CD4-positive, alpha-beta T cell treated with Interleukin-17A for 1 hour (primary cell): ENCODE measurements around the gene PAM16.
A peak's percentile ranks its signal among the peaks of the same experiment; 100 is the strongest.
"Not testable (repeated sequence)": the region's sequence is repeated elsewhere in the genome, so short reads cannot be mapped to it uniquely, and the experiment has no call there.

Experiments used
- DNase-seq: peaks from one replicate; pipeline ENCODE4 v3.0.0-alpha.2; 2020

The PAM16 gene

DNA sequence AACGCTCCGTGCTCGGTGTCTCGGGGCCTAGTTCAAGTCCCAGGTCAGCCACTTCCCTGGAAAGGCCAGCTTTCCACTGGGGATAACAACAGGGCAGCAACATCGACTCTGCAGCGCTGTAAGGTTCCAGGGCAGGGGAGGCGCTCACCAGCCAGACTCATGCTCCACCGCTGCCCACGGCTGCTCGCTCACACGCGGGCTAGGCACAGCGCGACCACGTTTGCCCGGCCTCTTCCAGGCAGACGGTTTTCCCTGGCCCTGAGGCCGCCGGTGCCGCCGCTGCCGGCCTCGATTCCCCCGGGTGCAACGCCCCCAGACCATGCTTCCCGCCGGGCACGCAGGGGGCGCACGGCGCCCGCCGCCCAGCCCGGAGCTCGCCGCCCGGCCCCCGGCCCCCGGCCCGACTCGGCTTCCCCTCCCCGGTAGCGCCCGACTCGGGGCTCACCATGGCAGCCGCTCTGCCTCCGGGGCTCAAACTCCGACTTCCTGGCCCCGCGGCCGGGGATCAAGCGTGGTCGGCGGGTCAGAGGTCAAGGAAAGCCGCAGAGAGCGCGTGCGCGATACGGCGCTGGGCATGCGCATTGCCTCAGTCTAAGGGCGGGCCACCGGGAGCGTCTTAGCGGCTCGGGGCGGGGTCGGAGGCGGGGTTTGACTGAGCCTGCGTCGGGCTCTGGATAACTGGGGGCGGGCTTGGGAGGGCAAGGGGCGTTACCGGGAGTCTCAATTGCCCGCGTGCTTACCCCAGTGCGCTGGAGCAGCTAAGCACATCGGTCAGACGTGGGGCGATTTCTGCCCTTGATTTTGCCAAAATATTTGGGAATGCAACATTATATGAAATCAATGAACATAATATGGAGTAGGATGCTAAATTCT is at the start of gene PAM16:
PAM16 (minus strand) TSS at position 535 of the 873 bp plus-strand sequence; CDS start at position 448, 87 bp downstream.
- peak; percentile 98 for DNase-seq

GRCh38 chr16:4399001-4399730 is 48.0 kb upstream of the PAM16 start:
- no peak for DNase-seq

GRCh38 chr16:4395055-4395726 is 44.1 kb upstream of the PAM16 start:
- DNase-seq: no peak

DNA sequence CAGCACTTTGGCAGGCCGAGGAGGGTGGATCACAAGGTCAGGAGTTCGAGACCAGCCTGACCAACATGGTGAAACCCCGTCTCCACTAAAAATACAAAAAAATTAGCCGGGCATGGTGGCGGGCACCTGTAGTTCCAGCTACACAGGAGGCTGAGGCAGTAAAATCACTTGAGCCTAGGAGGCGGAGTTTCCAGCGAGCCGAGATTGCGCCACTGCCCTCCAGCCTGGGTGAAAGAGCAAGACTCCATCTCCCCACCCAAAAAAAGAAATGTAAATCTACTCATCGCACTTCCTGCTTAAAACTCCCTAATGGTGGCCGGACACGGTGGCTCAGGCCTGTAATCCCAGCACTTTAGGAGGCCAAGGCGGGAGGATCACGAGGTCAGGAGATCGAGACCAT is 42.7 kb upstream of the PAM16 start:
- DNase-seq: not testable (repeated sequence)

GRCh38 chr16:4393240-4393600 is 42.1 kb upstream of the PAM16 start:
- DNase-seq: no peak

GRCh38 chr16:4392382-4393239 is 41.5 kb upstream of the PAM16 start:
- no peak for DNase-seq

DNA sequence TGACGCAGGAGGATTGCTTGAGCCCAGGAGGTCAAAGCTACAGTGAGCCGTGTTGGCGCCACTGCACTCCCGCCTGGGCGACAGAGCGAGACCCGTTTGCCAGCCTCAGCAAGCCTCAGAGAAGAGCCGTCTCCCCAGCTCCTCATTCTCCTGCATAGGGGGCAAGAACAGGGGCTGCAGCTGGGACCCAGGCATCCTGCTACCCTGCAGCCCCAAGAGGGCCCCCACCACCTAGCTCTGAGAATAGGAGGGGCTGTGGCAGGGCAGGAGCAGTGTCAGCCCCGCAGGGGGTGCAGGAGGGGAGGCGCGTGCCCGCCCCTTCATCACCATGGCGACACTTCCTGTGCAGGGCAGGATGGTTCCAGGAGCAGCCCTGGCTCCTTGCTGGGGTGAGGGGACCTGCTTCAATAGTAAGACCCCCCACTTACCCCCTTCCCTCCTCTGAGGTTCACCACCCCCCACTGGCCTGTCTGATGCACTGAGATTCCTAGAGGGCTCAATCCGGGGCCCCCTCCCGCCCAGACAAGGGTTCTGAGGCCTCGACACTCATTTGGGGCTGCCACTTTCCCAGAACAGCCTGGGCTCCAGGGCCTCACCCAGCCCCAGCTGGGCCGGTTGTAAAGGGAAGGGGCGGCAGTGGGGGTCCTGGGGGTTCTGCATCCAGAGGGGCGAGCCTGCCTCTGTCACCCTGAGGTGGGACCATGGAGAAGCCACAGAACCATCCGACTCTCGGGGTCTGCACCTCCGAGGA is 40.7 kb upstream of the PAM16 start:
- DNase-seq: no peak

DNA sequence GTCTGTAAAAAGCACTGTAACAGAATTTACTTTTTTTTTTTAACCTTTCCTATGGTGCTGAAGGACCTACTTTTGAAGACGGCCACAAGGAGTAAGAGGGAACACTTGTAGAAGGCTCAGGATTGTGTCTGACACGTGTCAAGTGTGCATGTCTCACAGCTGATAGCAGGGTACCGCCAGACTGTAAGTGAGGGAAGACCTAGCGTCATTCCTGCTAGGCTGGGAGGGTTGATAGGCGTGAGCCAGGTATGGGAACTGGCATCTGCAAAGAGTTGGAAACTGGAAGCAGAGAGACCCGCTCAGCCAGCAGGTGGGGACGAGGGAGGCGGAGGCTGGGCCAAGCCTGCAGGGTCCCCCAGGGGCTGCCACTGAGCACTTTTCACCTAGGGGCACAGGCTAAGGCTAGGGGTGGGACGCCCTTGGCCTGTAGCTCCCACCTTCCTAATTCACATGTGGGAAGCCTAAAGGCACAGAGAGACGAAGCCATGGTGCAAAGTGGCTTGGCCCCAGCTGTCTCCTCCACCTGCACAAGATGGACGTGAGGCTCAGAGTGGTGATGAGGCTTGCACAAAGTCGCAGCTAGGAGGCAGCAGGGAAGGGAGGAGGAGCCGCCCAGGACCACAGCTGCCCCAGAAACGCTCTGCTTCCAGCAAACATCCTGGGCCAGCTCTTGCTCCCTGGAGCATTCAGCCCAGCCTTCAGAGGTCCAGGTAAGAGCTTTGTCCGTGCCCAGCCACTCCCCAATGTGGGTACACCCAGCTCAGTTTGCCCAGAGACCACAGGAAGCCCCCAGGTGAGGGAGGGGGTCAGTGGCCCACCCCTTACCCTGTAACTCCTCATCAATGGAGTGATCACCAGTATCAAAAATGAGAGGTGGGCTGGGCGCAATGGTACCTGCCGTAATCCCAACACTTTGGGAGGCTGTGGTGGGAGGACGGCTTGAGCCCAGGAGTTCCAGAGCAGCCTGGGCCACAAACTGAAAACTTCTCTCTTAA is 39.4 kb upstream of the PAM16 start:
- DNase-seq: no peak

DNA sequence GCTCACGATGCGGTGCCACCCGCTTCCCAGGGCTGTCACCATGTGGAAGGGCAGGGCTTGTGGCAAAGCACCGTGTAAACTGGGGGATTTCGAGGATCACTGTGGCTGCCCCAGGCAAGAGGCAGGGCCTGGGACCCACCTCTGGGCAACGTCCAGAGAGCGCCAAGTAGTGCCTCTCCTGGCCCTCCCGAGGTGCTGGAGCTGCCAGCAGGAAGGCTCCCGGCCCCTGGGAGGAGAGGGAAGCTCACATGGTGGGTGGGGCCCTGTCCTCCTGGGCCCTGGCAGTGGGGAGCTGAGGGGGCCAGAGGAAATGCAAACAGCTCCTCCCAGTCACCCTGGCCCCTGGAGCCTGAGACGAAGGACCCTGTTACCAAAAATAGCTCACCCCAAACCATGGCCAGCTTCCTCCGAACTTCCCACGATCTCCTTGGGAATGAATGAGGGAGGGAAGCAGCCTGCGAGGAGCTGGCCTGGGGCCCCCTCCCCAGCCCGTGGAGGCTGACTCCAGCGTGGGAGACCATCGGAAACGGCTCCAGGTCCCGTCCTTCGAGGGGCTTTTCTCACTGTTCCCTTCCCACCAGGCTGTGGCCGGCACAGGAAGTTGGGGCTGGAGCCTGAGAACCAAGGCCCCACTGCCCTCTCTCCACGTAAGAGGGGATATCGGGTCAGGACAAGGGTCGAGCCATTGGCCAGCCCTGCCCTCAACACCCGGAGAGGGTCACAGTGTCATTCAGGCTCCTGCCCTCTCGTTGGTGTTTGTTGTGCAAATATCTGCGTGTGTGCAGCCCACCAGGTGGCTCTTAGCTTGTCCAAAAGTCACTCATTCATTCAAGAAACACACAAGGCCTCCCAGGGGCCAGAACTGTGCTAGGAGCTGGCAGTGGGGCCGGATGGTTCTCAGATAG is 38.2 kb upstream of the PAM16 start:
- DNase-seq: no peak

GRCh38 chr16:4388271-4389021 is 37.3 kb upstream of the PAM16 start:
- DNase-seq: no peak

GRCh38 chr16:4387781-4388180 is 36.7 kb upstream of the PAM16 start:
- no peak for DNase-seq

- DNase-seq: no peak
Measured at GRCh38 chr16:4386951-4387565, 35.9 kb upstream of the PAM16 start.

DNA sequence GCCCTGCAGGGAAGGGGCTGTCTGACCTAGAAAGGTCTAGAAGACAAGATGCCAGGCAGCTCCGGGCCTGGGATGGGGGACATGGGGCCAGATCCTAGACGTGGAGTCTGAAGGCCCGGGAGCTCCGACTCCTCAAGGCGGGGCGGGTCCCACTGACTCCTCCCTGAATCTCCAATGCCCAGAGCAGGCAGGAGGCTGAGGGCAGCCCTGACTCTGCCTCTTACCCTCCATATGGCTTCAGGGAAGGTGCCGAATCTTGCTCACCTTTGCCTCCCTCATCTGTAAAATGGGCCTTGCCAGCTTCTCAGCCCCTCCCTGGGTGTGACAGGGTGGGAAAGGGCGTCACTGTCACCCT is 35.3 kb upstream of the PAM16 start:
- no peak for DNase-seq

GRCh38 chr16:4385789-4386450 is 34.8 kb upstream of the PAM16 start:
- no peak for DNase-seq

DNA sequence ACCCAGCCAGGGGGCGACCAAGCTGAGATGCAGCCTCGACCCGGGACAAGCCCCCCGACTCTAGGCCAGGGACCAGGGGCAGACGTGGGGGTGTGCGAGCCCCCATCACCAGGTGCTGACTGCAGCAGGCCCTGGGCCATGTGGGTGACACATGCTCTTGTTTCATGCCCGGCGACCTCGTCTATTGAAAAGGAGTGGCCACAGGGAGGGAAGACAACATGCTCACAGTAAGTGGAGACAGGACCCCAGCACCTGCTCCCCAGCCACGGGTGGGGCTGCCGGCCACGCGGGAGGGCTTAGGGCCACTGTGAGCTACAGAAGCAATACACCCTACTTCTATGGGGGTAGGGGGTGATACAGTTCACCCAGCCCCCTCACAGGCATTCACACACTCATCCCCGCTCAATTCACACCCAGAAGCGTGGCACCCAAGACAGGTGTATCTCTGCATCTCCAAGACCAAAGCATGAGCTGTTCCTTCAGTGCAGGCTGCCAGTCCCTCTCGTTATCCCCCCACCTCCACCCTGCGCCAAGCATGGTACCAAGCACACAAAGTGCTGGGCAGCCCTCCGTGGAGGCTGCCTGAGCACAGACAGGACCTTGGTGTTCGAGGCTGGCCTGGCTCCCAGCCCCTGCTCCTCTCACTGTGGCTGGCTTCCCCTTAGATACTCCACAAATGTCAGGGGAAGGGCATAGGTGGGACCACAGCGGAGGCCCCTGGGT is 34.1 kb upstream of the PAM16 start:
- no peak for DNase-seq

GRCh38 chr16:4384509-4384942 is 33.4 kb upstream of the PAM16 start:
- DNase-seq: no peak
